ENCODE results near the gene NF1. TPM values are rescaled to one million over a fixed set of nuclear protein-coding genes. Genes with fewer than 3 reads are reported as not detected.

NF1 gene
- total and polyA plus RNA-seq, 2 donors (not counting 1 experiment from before 2014, with no cell fraction given): 10.8 to 27.7 TPM

GRCh38 chr17:31412511-31412910 is 317.7 kb downstream of the NF1 start:
- Histone ChIP-seq H3K4me2 (replicated peaks; ENCODE audit: low read depth, low read length, poor library complexity, severe bottlenecking) (no peak overlapping the region), H3K27ac (ENCODE audit: low read length in 2 of 2) (no peak overlapping the region), H3K4me3 (ENCODE audit: control extremely low read depth in 1 of 5, extremely low read depth in 1 of 5, insufficient read depth in 1 of 5, low read depth in 2 of 5, low read length in 4 of 5) (no peak overlapping the region), H3K27me3 (replicated peaks in 1 of 4; ENCODE audit: control extremely low read depth in 1 of 4, control insufficient read depth in 3 of 4, insufficient read depth in 4 of 4, low read length in 3 of 4) (no peaks in the 10 kb centered on the region), H4K20me1 (ENCODE audit: control insufficient read depth, insufficient read depth, low read length, poor library complexity, severe bottlenecking) (no peaks in the 10 kb centered on the region), H2AFZ (ENCODE audit: insufficient read depth, low read depth, low read length, poor library complexity, severe bottlenecking) (no peak overlapping the region), H3K9me3 (ENCODE audit: control extremely low read depth in 1 of 3, control insufficient read depth in 2 of 3, insufficient read depth in 1 of 3, low read length in 2 of 3) (peaks cover 0 to 4% (median 0%) of the 10 kb centered on the region in 3 donors), H3K4me1 (ENCODE audit: control insufficient read depth in 2 of 2, insufficient read depth in 2 of 2, low read length in 2 of 2) (peaks cover 9% of the 10 kb centered on the region in 2 donors), H3K79me2 (ENCODE audit: control insufficient read depth, insufficient read depth, low read length) (no peaks in the 10 kb centered on the region), H3K9ac (ENCODE audit: low read length) (no peak overlapping the region), H3K36me3 (replicated peaks in 1 of 2; ENCODE audit: control extremely low read depth in 1 of 2, control insufficient read depth in 1 of 2, extremely low read depth in 1 of 2, insufficient read depth in 2 of 2, low read length in 1 of 2) (no peaks in the 10 kb centered on the region)
- H3K9me3 Mint-ChIP-seq (ENCODE audit: insufficient read depth): no peaks in the 10 kb centered on the region
- H3K27ac Mint-ChIP-seq: no peak overlapping the region
- H3K27me3 Mint-ChIP-seq: peaks cover 14% of the 10 kb centered on the region
- no peak for DNase-seq
- TF ChIP-seq EZH2 (IDR thresholded peaks at IDR 0.05; ENCODE audit: borderline replicate concordance, insufficient read depth, low read depth, low read length, poor library complexity, severe bottlenecking): no peak
- no peak for TF ChIP-seq CTCF (IDR thresholded peaks at IDR 0.05)
- intact Hi-C loops (cut with micrococcal nuclease): no loop called here
- 66% methylated on average over 6 of the region's 6 CpGs for WGBS (ENCODE audit: insufficient coverage)
- CTCF ChIA-PET: no interaction called here
- H3K4me1 Mint-ChIP-seq: peaks cover 10% of the 10 kb centered on the region
- no peak for ATAC-seq (ENCODE audit: low read depth)
- H3K4me3 Mint-ChIP-seq: no peak overlapping the region
- POLR2A ChIA-PET: no interaction called here

GRCh38 chr17:31413081-31413799 is 318.5 kb downstream of the NF1 start:
- ATAC-seq (ENCODE audit: low read depth) (no peak), DNase-seq (no peak)
- intact Hi-C loops (cut with micrococcal nuclease): no loop called here
- Histone ChIP-seq H2AFZ (ENCODE audit: insufficient read depth, low read depth, low read length, poor library complexity, severe bottlenecking) (no peak overlapping the region), H3K4me1 (ENCODE audit: control insufficient read depth in 2 of 2, insufficient read depth in 2 of 2, low read length in 2 of 2) (peaks cover 9% of the 10 kb centered on the region in 2 donors), H3K9me3 (ENCODE audit: control extremely low read depth in 1 of 3, control insufficient read depth in 2 of 3, insufficient read depth in 1 of 3, low read length in 2 of 3) (peaks cover 0 to 4% (median 0%) of the 10 kb centered on the region in 3 donors), H3K4me2 (replicated peaks; ENCODE audit: low read depth, low read length, poor library complexity, severe bottlenecking) (no peak overlapping the region), H3K9ac (ENCODE audit: low read length) (no peak overlapping the region), H3K79me2 (ENCODE audit: control insufficient read depth, insufficient read depth, low read length) (no peaks in the 10 kb centered on the region), H3K27me3 (replicated peaks in 1 of 4; ENCODE audit: control extremely low read depth in 1 of 4, control insufficient read depth in 3 of 4, insufficient read depth in 4 of 4, low read length in 3 of 4) (no peaks in the 10 kb centered on the region), H3K27ac (ENCODE audit: low read length in 2 of 2) (no peak overlapping the region), H3K4me3 (ENCODE audit: control extremely low read depth in 1 of 5, extremely low read depth in 1 of 5, insufficient read depth in 1 of 5, low read depth in 2 of 5, low read length in 4 of 5) (no peak overlapping the region), H3K36me3 (replicated peaks in 1 of 2; ENCODE audit: control extremely low read depth in 1 of 2, control insufficient read depth in 1 of 2, extremely low read depth in 1 of 2, insufficient read depth in 2 of 2, low read length in 1 of 2) (no peaks in the 10 kb centered on the region), H4K20me1 (ENCODE audit: control insufficient read depth, insufficient read depth, low read length, poor library complexity, severe bottlenecking) (no peaks in the 10 kb centered on the region)
- no peak overlapping the region for H3K27ac Mint-ChIP-seq
- WGBS (ENCODE audit: insufficient coverage): 91% methylated on average over 13 of the region's 15 CpGs
- no peak overlapping the region for H3K4me3 Mint-ChIP-seq
- H3K9me3 Mint-ChIP-seq (ENCODE audit: insufficient read depth): no peaks in the 10 kb centered on the region
- peaks cover 10% of the 10 kb centered on the region for H3K4me1 Mint-ChIP-seq
- ChIA-PET CTCF (no interaction called here), POLR2A (no interaction called here)
- H3K27me3 Mint-ChIP-seq: peaks cover 14% of the 10 kb centered on the region
- TF ChIP-seq EZH2 (IDR thresholded peaks at IDR 0.05; ENCODE audit: borderline replicate concordance, insufficient read depth, low read depth, low read length, poor library complexity, severe bottlenecking) (no peak), CTCF (IDR thresholded peaks at IDR 0.05) (no peak)
